ENCODE results near the gene ITGA2.

Gene ITGA2

GRCh38 chr5:52998552-52999313 lies 9.6 kb downstream of the ITGA2 start:
- peak; percentile 45 for ATAC-seq
- TF ChIP-seq ISL1 (CRISPR knock-in tag; IDR thresholded peaks at IDR 0.05) (peak; percentile 61), ZNF565 (CRISPR knock-in tag; conservative IDR thresholded peaks at IDR 0.05; ENCODE audit: low read depth) (no peak)

DNA sequence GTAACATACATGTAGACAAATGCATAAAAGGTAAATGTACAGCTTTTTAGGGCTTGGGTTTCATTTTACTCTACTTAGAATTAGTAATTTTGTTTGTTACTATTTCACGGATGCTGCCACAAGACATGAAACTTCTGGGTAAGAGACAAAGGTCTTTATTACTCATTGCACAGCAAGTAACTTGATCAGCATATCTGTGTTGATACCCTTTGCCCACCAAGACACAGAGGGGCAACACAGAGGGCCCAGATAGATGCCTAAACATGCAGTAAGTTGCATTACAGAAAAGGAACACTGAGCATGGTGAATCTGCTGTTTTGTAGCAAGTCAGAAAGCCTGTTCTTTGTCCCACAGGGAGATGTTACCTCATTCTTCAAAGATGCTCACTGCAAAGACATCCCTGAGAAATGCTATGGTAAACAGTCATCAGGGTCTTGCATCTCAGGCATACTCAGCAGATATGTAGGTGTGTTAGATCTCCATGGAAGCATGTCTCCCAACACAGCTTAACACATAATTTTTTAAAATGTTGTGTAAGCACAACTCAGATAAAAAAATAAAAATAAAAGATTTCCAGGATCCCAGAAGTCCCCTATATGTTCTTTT lies 10.3 kb downstream of the ITGA2 start:
- ATAC-seq, result peak; percentile 73

DNA sequence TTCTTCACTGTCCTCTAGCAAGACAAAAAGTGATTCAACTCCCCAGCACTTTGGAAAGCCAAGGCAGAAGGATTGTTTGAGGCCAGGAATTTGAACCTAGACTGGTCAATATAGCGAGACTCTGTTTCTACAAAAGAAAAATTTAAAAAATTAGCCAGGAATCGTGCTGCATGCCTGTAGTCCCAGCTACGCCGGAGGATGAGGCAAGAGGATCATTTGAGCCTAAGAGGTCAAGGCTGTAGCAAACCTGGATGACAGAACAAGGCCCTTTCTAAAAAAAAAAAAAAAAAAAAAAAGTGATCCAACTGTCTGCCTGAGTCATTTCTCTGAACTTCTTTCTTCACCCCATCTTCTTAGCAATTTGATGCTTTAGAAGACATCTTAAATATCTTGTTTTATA lies 12.4 kb downstream of the ITGA2 start:
- no peak for ATAC-seq
- TF ChIP-seq TCF4 (CRISPR knock-in tag; IDR thresholded peaks at IDR 0.05; ENCODE audit: borderline replicate concordance), result no peak
- TF ChIP-seq ISL1 (CRISPR knock-in tag; IDR thresholded peaks at IDR 0.05), result no peak
- no peak for TF ChIP-seq ZNF8 (CRISPR knock-in tag; IDR thresholded peaks at IDR 0.05)
- TF ChIP-seq ESRRG (CRISPR knock-in tag; IDR thresholded peaks at IDR 0.05), result no peak
- TF ChIP-seq SNAI2 (CRISPR knock-in tag; IDR thresholded peaks at IDR 0.05), result no peak
- TF ChIP-seq, protein P1, sequence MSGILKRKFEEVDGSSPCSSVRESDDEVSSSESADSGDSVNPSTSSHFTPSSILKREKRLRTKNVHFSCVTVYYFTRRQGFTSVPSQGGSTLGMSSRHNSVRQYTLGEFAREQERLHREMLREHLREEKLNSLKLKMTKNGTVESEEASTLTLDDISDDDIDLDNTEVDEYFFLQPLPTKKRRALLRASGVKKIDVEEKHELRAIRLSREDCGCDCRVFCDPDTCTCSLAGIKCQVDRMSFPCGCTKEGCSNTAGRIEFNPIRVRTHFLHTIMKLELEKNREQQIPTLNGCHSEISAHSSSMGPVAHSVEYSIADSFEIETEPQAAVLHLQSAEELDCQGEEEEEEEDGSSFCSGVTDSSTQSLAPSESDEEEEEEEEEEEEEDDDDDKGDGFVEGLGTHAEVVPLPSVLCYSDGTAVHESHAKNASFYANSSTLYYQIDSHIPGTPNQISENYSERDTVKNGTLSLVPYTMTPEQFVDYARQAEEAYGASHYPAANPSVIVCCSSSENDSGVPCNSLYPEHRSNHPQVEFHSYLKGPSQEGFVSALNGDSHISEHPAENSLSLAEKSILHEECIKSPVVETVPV (CRISPR knock-in tag; IDR thresholded peaks at IDR 0.05), result no peak
- no peak for TF ChIP-seq ZFP30 (CRISPR knock-in tag; IDR thresholded peaks at IDR 0.05)
- no peak for TF ChIP-seq POU6F1 (CRISPR knock-in tag; IDR thresholded peaks at IDR 0.05; ENCODE audit: borderline replicate concordance, low read depth)
- no peak for TF ChIP-seq BACH2 (CRISPR knock-in tag; IDR thresholded peaks at IDR 0.05; ENCODE audit: borderline replicate concordance)
- TF ChIP-seq ARNTL (CRISPR knock-in tag; IDR thresholded peaks at IDR 0.05; ENCODE audit: borderline replicate concordance, low read depth), result no peak

More for the DNA sequence above, 10.3 kb downstream of the ITGA2 start:
- TF ChIP-seq, protein P2, sequence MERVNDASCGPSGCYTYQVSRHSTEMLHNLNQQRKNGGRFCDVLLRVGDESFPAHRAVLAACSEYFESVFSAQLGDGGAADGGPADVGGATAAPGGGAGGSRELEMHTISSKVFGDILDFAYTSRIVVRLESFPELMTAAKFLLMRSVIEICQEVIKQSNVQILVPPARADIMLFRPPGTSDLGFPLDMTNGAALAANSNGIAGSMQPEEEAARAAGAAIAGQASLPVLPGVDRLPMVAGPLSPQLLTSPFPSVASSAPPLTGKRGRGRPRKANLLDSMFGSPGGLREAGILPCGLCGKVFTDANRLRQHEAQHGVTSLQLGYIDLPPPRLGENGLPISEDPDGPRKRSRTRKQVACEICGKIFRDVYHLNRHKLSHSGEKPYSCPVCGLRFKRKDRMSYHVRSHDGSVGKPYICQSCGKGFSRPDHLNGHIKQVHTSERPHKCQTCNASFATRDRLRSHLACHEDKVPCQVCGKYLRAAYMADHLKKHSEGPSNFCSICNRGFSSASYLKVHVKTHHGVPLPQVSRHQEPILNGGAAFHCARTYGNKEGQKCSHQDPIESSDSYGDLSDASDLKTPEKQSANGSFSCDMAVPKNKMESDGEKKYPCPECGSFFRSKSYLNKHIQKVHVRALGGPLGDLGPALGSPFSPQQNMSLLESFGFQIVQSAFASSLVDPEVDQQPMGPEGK (CRISPR knock-in tag; IDR thresholded peaks at IDR 0.05; ENCODE audit: borderline replicate concordance), result no peak
- no peak for TF ChIP-seq ZNF70 (CRISPR knock-in tag; IDR thresholded peaks at IDR 0.05)
- TF ChIP-seq OSR1 (CRISPR knock-in tag; IDR thresholded peaks at IDR 0.05), result no peak
- no peak for TF ChIP-seq ZFP3 (CRISPR knock-in tag; IDR thresholded peaks at IDR 0.05)
- TF ChIP-seq ZFP30 (CRISPR knock-in tag; IDR thresholded peaks at IDR 0.05), result no peak
- TF ChIP-seq ZNF8 (CRISPR knock-in tag; IDR thresholded peaks at IDR 0.05), result no peak
- no peak for TF ChIP-seq TSHZ2 (CRISPR knock-in tag; IDR thresholded peaks at IDR 0.05)
- no peak for TF ChIP-seq ESRRG (CRISPR knock-in tag; IDR thresholded peaks at IDR 0.05)
- TF ChIP-seq PPARA (CRISPR knock-in tag; IDR thresholded peaks at IDR 0.05; ENCODE audit: borderline replicate concordance), result no peak
- TF ChIP-seq POU6F1 (CRISPR knock-in tag; IDR thresholded peaks at IDR 0.05; ENCODE audit: borderline replicate concordance, low read depth), result no peak
- TF ChIP-seq ZNF565 (CRISPR knock-in tag; conservative IDR thresholded peaks at IDR 0.05; ENCODE audit: low read depth), result no peak
- TF ChIP-seq ISL1 (CRISPR knock-in tag; IDR thresholded peaks at IDR 0.05), result no peak
- no peak for TF ChIP-seq TOX (CRISPR knock-in tag; IDR thresholded peaks at IDR 0.05; ENCODE audit: borderline replicate concordance)
- no peak for TF ChIP-seq GLIS3 (CRISPR knock-in tag; IDR thresholded peaks at IDR 0.05)
- TF ChIP-seq SNAI2 (CRISPR knock-in tag; IDR thresholded peaks at IDR 0.05), result no peak
- TF ChIP-seq, protein P1 (CRISPR knock-in tag; IDR thresholded peaks at IDR 0.05), result no peak
- TF ChIP-seq ZC3H10 (CRISPR knock-in tag; IDR thresholded peaks at IDR 0.05), result no peak
- TF ChIP-seq RARB (CRISPR knock-in tag; IDR thresholded peaks at IDR 0.05), result no peak

Measured in SK-N-SH treated with all-trans-retinoic acid at 6 μM for 48 hours (cell line).